OCI-LY1 (cell line): ENCODE measurements around the gene MLLT6.

Experiments used
- EZH2 ChIP-seq: fragments of 200-600 bp; sonication (generic), shearing (Covaris generic); IDR thresholded peaks from 2 replicates; pipeline ENCODE4 v1.8.0; 2017; ENCODE audit warnings: borderline replicate concordance, mixed run types, mild to moderate bottlenecking, antibody characterized with exemption, low read length, moderate library complexity, mixed read lengths
- TF ChIP-seq, protein P1 (sequence below): fragments of 200-600 bp; sonication (generic), shearing (Covaris generic); IDR thresholded peaks from 2 replicates; pipeline ENCODE4 v1.5.1; 2017; ENCODE audit warnings: mild to moderate bottlenecking, antibody characterized with exemption, low read length, moderate library complexity, mixed read lengths

DNA sequence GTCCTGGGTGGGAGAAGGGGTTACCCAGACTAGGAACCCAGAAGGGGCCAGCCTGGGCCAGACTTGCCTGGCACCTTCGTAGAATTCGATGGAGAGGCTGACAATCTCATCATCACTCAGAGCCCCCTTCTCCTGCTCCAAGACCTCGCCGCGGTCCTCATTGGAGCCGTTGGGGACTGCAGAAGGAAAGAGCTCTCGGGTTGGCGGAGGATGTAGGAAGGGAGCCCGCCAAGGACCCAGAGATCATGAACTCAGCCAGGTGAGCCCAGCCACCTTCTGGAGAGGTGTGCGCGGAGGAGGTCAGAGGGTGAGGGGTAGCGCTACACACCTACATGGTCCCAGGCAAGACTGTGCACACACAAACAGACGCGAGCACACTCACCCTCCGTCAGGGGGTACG is 33.6 kb downstream of the MLLT6 start:
- TF ChIP-seq, protein P1, sequence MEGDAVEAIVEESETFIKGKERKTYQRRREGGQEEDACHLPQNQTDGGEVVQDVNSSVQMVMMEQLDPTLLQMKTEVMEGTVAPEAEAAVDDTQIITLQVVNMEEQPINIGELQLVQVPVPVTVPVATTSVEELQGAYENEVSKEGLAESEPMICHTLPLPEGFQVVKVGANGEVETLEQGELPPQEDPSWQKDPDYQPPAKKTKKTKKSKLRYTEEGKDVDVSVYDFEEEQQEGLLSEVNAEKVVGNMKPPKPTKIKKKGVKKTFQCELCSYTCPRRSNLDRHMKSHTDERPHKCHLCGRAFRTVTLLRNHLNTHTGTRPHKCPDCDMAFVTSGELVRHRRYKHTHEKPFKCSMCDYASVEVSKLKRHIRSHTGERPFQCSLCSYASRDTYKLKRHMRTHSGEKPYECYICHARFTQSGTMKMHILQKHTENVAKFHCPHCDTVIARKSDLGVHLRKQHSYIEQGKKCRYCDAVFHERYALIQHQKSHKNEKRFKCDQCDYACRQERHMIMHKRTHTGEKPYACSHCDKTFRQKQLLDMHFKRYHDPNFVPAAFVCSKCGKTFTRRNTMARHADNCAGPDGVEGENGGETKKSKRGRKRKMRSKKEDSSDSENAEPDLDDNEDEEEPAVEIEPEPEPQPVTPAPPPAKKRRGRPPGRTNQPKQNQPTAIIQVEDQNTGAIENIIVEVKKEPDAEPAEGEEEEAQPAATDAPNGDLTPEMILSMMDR, result no peak
- no peak for TF ChIP-seq EZH2
